ENCODE results near the gene DNAH1. TPM values are rescaled to one million over a fixed set of nuclear protein-coding genes. Genes with fewer than 3 reads are reported as not detected.

DNAH1 gene
- total RNA-seq, result 2.5 TPM

DNA sequence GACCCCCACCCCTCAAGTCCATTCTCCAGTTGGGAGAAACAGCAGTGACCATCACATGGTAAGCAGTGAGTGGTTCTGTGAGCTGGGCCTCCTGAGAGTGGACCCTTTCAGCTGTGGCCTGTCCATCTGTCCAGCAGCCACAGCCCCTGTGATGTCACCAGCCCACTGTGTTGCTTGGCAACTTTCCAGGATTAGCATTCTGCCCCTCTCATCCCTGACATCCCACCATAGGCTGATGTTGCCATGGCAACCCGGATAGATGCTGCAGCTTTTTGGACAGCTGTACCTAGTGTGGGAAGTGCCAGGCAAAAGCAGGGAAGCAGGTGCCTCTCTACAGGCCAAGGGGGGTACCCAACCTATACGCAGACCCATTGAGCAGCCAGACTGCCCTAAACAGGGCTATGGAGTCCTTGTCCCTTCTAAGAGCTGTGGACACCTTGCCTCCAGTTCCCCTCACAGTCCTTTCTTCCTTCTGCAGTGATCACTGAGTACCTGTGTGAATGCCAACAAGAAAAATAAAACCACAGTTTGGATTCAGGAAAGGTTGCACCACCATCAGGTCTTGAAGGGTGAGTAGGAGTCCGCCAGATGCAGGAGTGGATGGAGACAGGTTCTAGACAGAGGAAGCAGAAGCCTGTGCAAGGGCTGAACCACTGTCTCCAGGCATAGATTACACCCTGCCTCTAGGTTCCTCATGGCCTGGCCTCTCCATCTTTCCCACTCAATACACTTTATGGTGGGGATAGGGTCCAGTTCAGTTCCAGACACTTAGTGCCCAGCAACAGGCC is at the start of gene DNAH1:
DNAH1 (plus strand) TSS at position 343 of the 788 bp plus-strand sequence. CDS start 6,124 bp downstream, outside the sequence.

DNA sequence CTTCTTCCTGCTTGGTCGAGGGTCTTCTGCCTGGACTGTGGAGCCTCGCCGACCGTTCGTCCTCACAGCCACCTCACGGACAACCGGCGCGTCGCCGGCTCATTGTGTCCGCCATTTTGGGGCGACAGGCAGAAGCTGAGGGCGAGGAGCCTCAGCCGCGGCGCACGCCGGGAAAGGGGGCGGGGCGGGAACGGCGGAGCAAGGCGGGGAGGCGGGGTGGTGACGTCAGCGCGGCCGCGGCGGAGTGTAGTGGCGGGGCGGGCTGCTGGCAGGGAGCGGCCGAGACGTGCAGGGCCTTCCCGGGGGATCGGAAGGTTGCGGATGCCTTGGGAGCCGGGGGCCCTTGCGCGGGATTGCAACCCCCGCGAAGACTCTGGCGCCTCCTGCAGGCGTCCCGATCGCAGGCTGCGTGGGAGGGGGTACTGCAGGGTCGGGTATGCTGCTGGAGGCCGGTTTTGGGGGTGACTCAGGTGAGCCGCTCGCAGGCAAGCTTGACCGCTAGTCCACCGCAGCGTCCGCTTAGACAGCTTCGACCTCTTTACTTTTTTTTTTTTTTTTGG is 37.5 kb upstream of the DNAH1 start, which contains the start of gene WDR82:
WDR82 (minus strand) TSS at position 140 of the 560 bp plus-strand sequence. CDS start 288 bp downstream, outside the sequence.

DNA sequence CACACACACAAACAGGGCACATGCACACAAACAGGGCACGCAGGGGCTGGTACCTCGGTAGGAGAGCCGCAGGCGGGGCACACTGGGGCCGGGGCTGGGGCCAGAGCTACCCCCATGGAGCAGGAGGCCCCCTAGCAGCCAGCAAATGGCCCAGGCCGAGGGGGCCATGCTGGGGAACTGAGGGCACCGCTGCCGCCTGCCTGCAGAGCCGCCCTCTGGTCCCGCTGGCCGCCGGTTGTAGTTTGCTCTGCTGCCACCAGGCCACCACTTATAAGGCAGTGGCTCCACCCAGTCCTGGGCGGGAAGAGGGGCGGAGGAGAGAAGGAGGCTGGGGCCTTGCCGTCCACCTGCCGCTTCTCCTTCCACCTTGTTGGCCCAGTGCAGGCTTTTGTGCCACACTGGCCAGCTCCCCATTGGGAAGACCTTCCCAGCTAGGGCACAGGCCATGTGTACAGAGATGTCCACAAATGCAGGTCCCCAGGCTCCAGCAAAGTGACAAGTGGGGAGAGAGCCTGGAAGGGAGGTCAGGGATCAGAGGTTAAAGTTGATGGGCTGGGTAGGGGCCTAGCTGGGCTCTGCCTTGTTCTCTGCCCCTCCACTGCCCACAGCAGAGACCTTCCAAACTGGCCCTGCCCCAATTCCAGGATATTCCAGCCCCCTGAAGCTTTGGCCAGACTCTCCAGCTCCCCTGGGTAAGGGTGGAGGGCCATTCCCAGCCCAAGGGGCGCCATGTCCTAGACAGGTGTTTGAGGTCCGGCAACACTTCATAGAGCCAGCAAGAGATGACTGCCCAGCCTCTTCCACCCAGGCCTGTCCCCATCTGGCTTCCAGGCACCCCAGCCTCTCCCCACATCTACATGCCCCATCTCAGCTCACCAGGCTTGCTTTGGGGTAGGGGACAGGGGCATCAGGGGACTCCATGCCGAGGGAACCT is 129.0 kb downstream of the DNAH1 start, which contains the start of gene SEMA3G:
SEMA3G (minus strand) TSS at position 244 of the 934 bp plus-strand sequence; CDS start at position 168, 76 bp downstream.

Small RNA genes lying within 50 kb of the gene (small RNA-seq; reads per million reads assigned to genes)
- gene MIR135A1 (39.3 reads per million, percentile 96 among the genes with 10 or more reads in this experiment), gene MIRLET7G (4,221 reads per million, percentile 100 among the genes with 10 or more reads in this experiment)

Other genes starting within 250 kb of the DNAH1 start
- gene POC1A, start 161.9 kb upstream of the DNAH1 start, total RNA-seq, result 5.1 TPM
- 50.7 TPM for gene ALAS1, start 118.2 kb upstream of the DNAH1 start, total RNA-seq
- under 0.01 TPM for gene TLR9, start 90.7 kb upstream of the DNAH1 start, total RNA-seq
- gene TWF2, start 77.2 kb upstream of the DNAH1 start, total RNA-seq, result 24.0 TPM
- 7.4 TPM for gene PPM1M, start 70.6 kb upstream of the DNAH1 start, total RNA-seq
- 162 TPM for gene WDR82, start 37.7 kb upstream of the DNAH1 start, total RNA-seq
- 2.3 TPM for gene GLYCTK, start 28.5 kb upstream of the DNAH1 start, total RNA-seq
- gene BAP1, start 93.7 kb downstream of the DNAH1 start, total RNA-seq, result 81.2 TPM
- gene PHF7, start 94.3 kb downstream of the DNAH1 start, total RNA-seq, result 6.9 TPM
- 4.4 TPM for gene SEMA3G, start 128.8 kb downstream of the DNAH1 start, total RNA-seq
- gene TNNC1, start 137.7 kb downstream of the DNAH1 start, total RNA-seq, result not detected
- 103 TPM for gene NISCH, start 139.3 kb downstream of the DNAH1 start, total RNA-seq
- gene STAB1, start 179.0 kb downstream of the DNAH1 start, total RNA-seq, result 16.8 TPM
- gene NT5DC2, start 217.5 kb downstream of the DNAH1 start, total RNA-seq, result 55.4 TPM
- gene UQCC5, start 220.3 kb downstream of the DNAH1 start, total RNA-seq, result 4.6 TPM